ENCODE results near the gene AP1B1.

DNA sequence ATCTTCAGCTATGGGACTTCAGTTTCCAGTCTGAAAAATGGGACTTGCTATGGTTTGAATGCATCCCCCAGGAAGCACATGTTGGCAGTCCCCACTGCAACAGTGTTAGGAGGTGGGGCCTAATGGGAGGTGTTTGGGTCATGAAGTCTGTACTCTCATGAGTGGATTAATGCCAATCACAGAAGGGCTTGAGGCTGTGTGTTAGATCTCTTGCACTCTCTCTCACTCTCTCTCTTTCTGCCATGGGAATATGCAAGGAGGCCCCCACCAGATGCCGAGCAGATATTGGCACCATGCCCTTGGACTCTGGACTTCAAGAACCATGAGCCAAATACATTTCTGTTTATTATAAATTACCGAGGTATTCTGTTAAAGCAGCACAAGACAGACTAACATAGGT, 7.8 kb upstream of the AP1B1 start:
- TF ChIP-seq, protein P1, sequence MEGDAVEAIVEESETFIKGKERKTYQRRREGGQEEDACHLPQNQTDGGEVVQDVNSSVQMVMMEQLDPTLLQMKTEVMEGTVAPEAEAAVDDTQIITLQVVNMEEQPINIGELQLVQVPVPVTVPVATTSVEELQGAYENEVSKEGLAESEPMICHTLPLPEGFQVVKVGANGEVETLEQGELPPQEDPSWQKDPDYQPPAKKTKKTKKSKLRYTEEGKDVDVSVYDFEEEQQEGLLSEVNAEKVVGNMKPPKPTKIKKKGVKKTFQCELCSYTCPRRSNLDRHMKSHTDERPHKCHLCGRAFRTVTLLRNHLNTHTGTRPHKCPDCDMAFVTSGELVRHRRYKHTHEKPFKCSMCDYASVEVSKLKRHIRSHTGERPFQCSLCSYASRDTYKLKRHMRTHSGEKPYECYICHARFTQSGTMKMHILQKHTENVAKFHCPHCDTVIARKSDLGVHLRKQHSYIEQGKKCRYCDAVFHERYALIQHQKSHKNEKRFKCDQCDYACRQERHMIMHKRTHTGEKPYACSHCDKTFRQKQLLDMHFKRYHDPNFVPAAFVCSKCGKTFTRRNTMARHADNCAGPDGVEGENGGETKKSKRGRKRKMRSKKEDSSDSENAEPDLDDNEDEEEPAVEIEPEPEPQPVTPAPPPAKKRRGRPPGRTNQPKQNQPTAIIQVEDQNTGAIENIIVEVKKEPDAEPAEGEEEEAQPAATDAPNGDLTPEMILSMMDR (IDR thresholded peaks at IDR 0.05; ENCODE audit: low read depth, low read length) = no peak
- no peak for TF ChIP-seq EZH2phosphoT487 (IDR thresholded peaks at IDR 0.05; ENCODE audit: low read depth)

All from OCI-LY3 (cell line).